Measurements from ENCODE around the gene ARHGAP26.

DNA sequence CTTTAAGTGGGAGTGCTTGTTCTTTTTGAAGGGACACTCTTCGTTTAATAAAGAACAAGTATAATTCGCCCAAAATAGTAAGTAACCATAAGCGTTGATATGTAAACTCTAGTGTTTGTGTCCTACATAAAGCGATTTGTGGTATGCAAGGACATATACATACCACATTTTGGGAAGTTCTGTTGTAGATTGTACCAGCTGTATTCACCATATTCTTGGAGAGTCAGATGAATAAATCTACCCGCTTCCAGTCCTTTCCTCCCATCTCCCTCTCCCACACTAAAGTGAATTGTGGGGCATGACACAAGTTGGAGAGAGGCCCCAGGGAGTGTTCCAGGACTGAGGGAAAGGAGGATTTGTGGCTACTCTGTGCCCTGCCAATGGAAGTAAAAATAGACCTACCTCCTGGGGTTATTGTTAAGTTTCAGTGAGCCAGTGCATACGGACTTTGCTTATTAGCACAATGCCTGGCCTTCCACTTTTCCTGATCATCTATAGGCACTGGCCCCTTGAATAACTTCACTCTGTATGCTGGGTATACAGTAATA is 40.6 kb downstream of the ARHGAP26 start:
- TF ChIP-seq, protein P1, sequence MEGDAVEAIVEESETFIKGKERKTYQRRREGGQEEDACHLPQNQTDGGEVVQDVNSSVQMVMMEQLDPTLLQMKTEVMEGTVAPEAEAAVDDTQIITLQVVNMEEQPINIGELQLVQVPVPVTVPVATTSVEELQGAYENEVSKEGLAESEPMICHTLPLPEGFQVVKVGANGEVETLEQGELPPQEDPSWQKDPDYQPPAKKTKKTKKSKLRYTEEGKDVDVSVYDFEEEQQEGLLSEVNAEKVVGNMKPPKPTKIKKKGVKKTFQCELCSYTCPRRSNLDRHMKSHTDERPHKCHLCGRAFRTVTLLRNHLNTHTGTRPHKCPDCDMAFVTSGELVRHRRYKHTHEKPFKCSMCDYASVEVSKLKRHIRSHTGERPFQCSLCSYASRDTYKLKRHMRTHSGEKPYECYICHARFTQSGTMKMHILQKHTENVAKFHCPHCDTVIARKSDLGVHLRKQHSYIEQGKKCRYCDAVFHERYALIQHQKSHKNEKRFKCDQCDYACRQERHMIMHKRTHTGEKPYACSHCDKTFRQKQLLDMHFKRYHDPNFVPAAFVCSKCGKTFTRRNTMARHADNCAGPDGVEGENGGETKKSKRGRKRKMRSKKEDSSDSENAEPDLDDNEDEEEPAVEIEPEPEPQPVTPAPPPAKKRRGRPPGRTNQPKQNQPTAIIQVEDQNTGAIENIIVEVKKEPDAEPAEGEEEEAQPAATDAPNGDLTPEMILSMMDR (IDR thresholded peaks at IDR 0.05 in 8 of 11, conservative IDR thresholded peaks at IDR 0.05 in 3 of 11) = no peak
- TF ChIP-seq POLR2AphosphoS5 (IDR thresholded peaks at IDR 0.05) (no peak), POLR2A (IDR thresholded peaks at IDR 0.05) (no peak)
